Pulmonary artery endothelial cell (primary cell): Measurements from ENCODE around the gene OTUB1. TPM values are rescaled to one million over a fixed set of nuclear protein-coding genes. Genes with fewer than 3 reads are reported as not detected.
"Not testable (repeated sequence)": the region's sequence is repeated elsewhere in the genome, so short reads cannot be mapped to it uniquely, and the experiment has no call there.

ENCODE experiments used
- DNase-seq: peaks from one replicate; pipeline ENCODE4 v3.0.0-alpha.2; 2011; ENCODE audit warnings: low read depth, low spot score
- total RNA-seq: library from RNA; depleted of rRNA; stranded (reverse); fragments of >200 nt; gene quantifications from 2 replicates; pipeline ENCODE4 v1.2.3, GENCODE V29; 2014

OTUB1 gene
- total RNA-seq, 1 donor from 2014 or later = 71.6 TPM

DNA sequence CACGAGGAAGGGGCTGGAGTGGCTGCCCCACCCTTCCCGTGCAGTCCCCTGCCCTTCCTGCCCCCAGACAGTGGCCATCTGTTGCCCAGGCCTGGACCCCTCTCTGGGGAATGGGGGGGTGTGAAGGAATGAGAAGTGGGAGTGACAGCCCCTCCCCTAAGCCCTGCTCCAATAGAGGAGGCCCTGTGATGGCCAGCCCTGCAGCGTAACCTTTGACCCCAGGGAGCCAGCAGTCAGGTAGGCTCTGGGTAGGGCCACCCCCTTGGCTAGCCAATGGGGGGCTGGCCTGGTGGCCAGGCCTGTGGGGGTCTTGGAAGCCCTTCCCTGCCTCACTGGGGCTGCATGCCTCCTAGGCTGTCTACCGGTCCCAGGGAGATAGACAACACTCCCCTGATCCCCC, 56.1 kb downstream of the OTUB1 start:
- DNase-seq = no peak

DNA sequence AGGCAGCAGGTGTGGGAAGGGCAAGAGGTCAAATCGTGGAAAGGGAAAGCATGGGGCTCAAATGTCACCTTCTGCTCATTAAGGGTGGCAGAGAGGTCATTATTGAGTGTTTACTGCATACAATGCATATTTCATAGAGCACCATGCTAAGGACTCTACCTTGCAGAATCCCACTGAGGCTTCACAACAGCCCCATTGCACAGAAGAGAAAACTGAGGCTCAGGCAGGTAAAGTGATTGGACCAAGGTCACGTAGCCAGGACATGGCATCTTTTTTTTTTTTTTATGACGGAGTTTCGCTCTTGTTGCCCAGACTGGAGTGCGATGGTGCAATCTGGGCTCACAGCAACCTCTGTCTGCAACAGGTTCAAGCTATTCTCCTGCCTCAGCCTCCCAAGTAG, 57.3 kb downstream of the OTUB1 start:
- DNase-seq = no peak

DNA sequence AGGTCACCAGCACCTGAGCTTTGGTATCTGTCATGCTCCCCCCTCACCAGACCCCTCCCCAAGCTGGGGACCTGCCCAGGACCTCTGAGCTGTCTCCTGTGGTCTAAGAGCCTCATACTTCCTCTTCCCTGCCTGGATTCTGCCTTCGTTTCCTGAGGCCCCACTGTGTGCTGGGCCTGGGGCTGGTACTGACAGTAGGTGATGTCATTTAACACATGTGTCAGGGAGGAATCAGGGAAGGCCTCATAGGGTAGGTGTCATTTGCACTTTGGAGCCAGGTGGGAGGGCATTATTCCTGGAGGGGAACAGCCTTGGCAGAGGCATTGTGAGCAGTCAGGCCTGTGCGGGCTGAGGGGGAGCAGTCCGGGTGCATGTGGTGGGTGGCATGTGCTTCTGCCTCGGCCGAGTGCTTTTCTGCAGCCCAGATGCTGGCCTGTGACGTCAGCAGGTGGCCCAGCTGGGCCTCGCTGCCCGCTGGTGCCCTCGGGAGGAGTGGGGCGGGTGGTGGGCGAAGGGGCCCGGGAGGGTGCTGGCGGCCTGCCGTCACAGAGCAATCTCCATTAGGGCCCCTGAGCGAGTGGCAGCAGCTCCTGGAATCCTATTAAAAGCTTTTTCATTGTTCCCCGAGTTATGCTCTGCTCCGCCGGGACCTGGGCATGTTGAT, 58.6 kb downstream of the OTUB1 start:
- DNase-seq = no peak

DNA sequence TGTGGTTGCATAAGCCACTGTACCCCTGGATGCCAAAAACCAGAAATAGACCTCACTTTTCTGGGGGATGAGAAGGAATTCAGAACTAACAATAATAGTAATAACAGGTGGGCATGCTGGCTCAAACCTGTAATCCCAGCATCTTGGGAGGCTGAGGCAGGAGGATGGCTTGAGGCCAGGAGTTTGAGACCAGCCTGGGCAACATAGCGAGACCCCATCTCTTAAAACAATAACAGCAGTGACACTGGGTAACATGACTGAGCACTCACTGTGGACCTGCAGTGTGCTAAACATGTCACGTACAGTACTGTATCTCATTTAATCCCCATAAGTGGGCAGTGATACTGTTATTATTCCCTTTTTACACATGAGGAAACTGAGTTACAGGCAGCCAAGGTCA, 59.5 kb downstream of the OTUB1 start:
- DNase-seq = no peak

DNA sequence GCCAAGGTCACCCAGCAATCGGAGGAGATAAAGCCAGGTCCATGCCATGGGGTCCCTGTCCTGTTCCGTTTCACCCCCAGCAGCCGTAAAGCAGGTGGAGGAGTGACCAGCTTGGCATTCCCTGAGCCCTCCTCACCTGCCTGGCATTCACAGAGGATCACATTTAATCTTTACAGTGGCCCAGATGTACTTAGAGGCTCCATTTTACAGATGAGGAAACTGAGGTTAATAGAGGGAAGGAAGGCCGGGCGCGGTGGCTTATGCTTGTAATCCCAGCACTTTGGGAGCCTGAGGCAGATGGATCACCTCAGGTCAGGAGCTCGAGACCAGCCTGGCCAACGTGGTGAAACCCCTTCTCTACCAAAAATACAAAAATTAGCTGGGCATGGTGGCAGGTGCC, 61.1 kb downstream of the OTUB1 start:
- not testable (repeated sequence) for DNase-seq

Other genes with a start within 250 kb of the OTUB1 start
- gene ZFTA, start 217.7 kb upstream of the OTUB1 start, total RNA-seq = 17.5 and 19.3 TPM in 2 replicates
- 17.1 and 29.0 TPM in 2 replicates for gene SPINDOC, start 173.0 kb upstream of the OTUB1 start, total RNA-seq
- 9.2 and 12.5 TPM in 2 replicates for gene MARK2, start 147.3 kb upstream of the OTUB1 start, total RNA-seq
- gene RCOR2, start 69.3 kb upstream of the OTUB1 start, total RNA-seq = 0.21 and 1.3 TPM in 2 replicates
- 12.1 and 12.6 TPM in 2 replicates for gene NAA40, start 47.4 kb upstream of the OTUB1 start, total RNA-seq
- gene COX8A, start 11.8 kb upstream of the OTUB1 start, total RNA-seq = 263 and 308 TPM in 2 replicates
- gene FLRT1, start 49.5 kb downstream of the OTUB1 start, total RNA-seq = not detected in 2 replicates
- 14.6 and 37.7 TPM in 2 replicates for gene MACROD1, start 179.7 kb downstream of the OTUB1 start, total RNA-seq
- 187 and 331 TPM in 2 replicates for gene STIP1, start 199.7 kb downstream of the OTUB1 start, total RNA-seq
- 75.9 and 109 TPM in 2 replicates for gene FERMT3, start 220.3 kb downstream of the OTUB1 start, total RNA-seq
- 13.4 and 20.0 TPM in 2 replicates for gene TRPT1, start 239.7 kb downstream of the OTUB1 start, total RNA-seq
- gene NUDT22, start 239.8 kb downstream of the OTUB1 start, total RNA-seq = 35.5 and 47.1 TPM in 2 replicates
- gene DNAJC4, start 244.1 kb downstream of the OTUB1 start, total RNA-seq = 11.8 and 12.2 TPM in 2 replicates
- gene VEGFB, start 248.1 kb downstream of the OTUB1 start, total RNA-seq = 18.4 and 18.7 TPM in 2 replicates